ENCODE measurements around the gene ASRGL1.

The ASRGL1 gene

DNA sequence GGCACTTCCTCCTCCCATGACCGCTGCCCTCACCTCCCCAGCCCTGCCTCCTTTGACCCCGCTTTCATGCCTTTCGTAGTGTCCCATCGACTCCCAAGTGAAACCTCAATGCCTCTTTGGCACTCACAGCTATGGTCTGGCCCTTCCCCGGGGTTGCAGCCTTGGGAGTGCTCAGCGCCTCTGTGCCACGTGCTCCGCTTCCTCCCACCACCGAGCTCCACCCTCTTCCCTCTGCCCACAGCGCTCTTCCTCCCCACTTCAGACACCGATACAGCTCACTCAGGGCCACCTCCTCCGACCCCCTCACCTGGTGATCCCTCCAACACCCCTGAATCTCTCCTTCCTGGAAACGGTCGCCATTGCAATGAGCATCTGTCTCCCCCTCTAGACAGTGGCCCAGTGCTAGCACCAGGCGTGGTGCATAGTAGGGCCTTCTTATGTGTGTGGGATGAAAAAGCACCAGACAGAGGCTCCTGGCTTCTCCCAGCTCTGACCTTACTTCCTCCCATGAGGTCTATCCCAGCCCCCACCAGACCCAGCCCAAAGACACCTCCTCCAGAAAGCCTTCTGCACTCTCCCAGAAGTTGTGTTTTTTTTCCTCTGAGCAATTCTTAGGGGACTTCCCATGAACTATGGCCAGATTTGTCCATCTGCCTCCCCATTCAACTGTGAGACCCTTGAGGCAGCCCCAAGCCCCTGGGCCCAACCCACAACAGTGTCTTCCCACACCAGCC, 65.1 kb downstream of the ASRGL1 start:
- Histone ChIP-seq H3K36me3 (ENCODE audit: insufficient read depth, low read length) (no peaks in the 10 kb centered on the region), H3K9me3 (ENCODE audit: insufficient read depth, low read depth, low read length) (no peaks in the 10 kb centered on the region), H3K79me2 (ENCODE audit: insufficient read depth, low read length) (no peaks in the 10 kb centered on the region), H4K20me1 (ENCODE audit: insufficient read depth, low read length, poor library complexity, severe bottlenecking) (no peaks in the 10 kb centered on the region), H3K9ac (ENCODE audit: low read depth, low read length, poor library complexity, severe bottlenecking) (no peak overlapping the region), H3K4me2 (ENCODE audit: low read depth, low read length, poor library complexity, severe bottlenecking) (no peak overlapping the region), H3K4me3 (ENCODE audit: low read length, poor library complexity, severe bottlenecking) (no peak overlapping the region), H2AFZ (ENCODE audit: low read length) (no peak overlapping the region; the same call in 1 of the 2 replicates), H3F3A (ENCODE audit: low read depth) (no peaks in the 10 kb centered on the region), H3K4me1 (ENCODE audit: insufficient read depth, low read length, poor library complexity, severe bottlenecking) (no peaks in the 10 kb centered on the region), H3K27me3 (ENCODE audit: insufficient read depth, low read length, poor library complexity, severe bottlenecking) (no peaks in the 10 kb centered on the region), H3K9me2 (replicated peaks; ENCODE audit: low read depth, low read length) (no peaks in the 10 kb centered on the region)
- TF ChIP-seq, protein P1, sequence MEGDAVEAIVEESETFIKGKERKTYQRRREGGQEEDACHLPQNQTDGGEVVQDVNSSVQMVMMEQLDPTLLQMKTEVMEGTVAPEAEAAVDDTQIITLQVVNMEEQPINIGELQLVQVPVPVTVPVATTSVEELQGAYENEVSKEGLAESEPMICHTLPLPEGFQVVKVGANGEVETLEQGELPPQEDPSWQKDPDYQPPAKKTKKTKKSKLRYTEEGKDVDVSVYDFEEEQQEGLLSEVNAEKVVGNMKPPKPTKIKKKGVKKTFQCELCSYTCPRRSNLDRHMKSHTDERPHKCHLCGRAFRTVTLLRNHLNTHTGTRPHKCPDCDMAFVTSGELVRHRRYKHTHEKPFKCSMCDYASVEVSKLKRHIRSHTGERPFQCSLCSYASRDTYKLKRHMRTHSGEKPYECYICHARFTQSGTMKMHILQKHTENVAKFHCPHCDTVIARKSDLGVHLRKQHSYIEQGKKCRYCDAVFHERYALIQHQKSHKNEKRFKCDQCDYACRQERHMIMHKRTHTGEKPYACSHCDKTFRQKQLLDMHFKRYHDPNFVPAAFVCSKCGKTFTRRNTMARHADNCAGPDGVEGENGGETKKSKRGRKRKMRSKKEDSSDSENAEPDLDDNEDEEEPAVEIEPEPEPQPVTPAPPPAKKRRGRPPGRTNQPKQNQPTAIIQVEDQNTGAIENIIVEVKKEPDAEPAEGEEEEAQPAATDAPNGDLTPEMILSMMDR (conservative IDR thresholded peaks at IDR 0.05; ENCODE audit: low read length), result no peak
- no peak for TF ChIP-seq EZH2phosphoT487 (IDR thresholded peaks at IDR 0.05; ENCODE audit: borderline replicate concordance)

DNA sequence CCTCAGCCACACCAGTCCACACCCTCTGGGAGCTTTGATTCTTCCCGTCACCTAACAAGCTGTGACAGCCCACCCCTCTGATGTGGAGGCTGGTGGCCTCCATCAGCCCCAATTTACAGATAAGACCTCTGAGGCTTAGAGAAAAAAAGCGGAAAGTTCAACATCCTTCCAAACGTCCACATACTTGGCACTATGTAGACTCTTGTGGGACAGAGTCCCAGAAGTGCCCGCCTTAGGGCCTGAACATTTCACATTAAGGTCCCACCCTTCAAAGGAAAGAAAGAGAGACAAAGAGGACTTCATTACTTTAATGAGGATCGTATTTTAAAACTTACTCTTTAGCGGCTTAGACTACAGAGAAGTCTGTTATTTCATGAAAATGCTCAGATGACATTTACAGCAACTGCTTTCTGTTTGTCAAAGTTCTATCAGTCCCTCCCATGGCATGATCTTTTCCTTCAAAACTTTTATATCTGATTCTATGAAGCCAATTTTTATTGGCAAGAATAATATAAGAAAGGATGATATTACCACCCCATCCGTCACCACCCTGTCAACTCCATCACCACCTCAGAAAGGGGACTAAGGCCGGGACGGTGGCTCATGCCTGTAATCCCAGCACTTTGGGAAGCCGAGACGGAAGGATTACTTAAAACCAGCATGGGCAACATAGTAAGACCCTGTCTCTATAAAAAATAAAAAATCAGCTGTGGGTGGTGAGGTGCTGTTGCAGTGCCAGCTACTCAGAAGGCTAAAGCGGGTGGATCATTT, 65.9 kb downstream of the ASRGL1 start:
- Histone ChIP-seq H3K9me2 (replicated peaks; ENCODE audit: low read depth, low read length) (no peaks in the 10 kb centered on the region), H3K4me3 (ENCODE audit: low read length, poor library complexity, severe bottlenecking) (no peak overlapping the region), H3K36me3 (ENCODE audit: insufficient read depth, low read length) (no peaks in the 10 kb centered on the region), H4K20me1 (ENCODE audit: insufficient read depth, low read length, poor library complexity, severe bottlenecking) (no peaks in the 10 kb centered on the region), H3K4me2 (ENCODE audit: low read depth, low read length, poor library complexity, severe bottlenecking) (no peak overlapping the region), H3K4me1 (ENCODE audit: insufficient read depth, low read length, poor library complexity, severe bottlenecking) (no peaks in the 10 kb centered on the region), H2AFZ (ENCODE audit: low read length) (no peak overlapping the region), H3K9ac (ENCODE audit: low read depth, low read length, poor library complexity, severe bottlenecking) (no peak overlapping the region), H3F3A (ENCODE audit: low read depth) (no peaks in the 10 kb centered on the region), H3K79me2 (ENCODE audit: insufficient read depth, low read length) (no peaks in the 10 kb centered on the region), H3K9me3 (ENCODE audit: insufficient read depth, low read depth, low read length) (no peaks in the 10 kb centered on the region), H3K27me3 (ENCODE audit: insufficient read depth, low read length, poor library complexity, severe bottlenecking) (no peaks in the 10 kb centered on the region)
- TF ChIP-seq, protein P1 (conservative IDR thresholded peaks at IDR 0.05; ENCODE audit: low read length), result no peak
- no peak for TF ChIP-seq EZH2phosphoT487 (IDR thresholded peaks at IDR 0.05; ENCODE audit: borderline replicate concordance)

DNA sequence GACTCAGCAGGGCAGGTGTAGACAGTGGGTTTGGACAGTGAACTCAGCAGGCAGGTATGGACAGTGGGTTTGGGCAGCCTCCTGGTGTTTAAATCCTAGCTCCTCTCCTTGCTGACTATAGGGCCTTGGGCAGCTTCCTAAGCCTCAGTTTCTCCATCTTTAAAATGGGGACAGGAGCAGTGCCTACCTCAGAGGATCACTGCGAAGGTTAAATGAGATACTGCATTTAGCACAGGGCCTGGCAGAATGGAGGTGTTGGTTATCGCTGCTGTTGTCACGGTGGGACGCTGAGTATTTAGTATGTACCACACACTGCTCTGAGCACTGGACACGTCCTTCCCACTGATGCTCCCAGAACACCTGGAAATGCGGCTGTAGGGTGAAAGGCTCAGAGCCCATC, 67.2 kb downstream of the ASRGL1 start:
- Histone ChIP-seq H3K9me3 (ENCODE audit: insufficient read depth, low read depth, low read length) (no peaks in the 10 kb centered on the region), H3K4me1 (ENCODE audit: insufficient read depth, low read length, poor library complexity, severe bottlenecking) (no peaks in the 10 kb centered on the region), H3K4me3 (ENCODE audit: low read length, poor library complexity, severe bottlenecking) (no peak overlapping the region), H4K20me1 (ENCODE audit: insufficient read depth, low read length, poor library complexity, severe bottlenecking) (no peaks in the 10 kb centered on the region), H3K79me2 (ENCODE audit: insufficient read depth, low read length) (no peaks in the 10 kb centered on the region), H3K36me3 (ENCODE audit: insufficient read depth, low read length) (no peaks in the 10 kb centered on the region), H2AFZ (ENCODE audit: low read length) (no peak overlapping the region), H3F3A (ENCODE audit: low read depth) (no peaks in the 10 kb centered on the region), H3K9me2 (replicated peaks; ENCODE audit: low read depth, low read length) (no peaks in the 10 kb centered on the region), H3K4me2 (ENCODE audit: low read depth, low read length, poor library complexity, severe bottlenecking) (no peak overlapping the region), H3K9ac (ENCODE audit: low read depth, low read length, poor library complexity, severe bottlenecking) (no peak overlapping the region), H3K27me3 (ENCODE audit: insufficient read depth, low read length, poor library complexity, severe bottlenecking) (no peaks in the 10 kb centered on the region)
- no peak for TF ChIP-seq EZH2phosphoT487 (IDR thresholded peaks at IDR 0.05; ENCODE audit: borderline replicate concordance)
- TF ChIP-seq, protein P1 (conservative IDR thresholded peaks at IDR 0.05; ENCODE audit: low read length), result no peak
